ENCODE measurements around the gene TPM1. TPM values are rescaled to one million over a fixed set of nuclear protein-coding genes. Genes with fewer than 3 reads are reported as not detected.
A peak's percentile ranks its signal among the peaks of the same experiment; 100 is the strongest.

TPM1 gene
- total RNA-seq, 1 donor: 2,551 TPM

DNA sequence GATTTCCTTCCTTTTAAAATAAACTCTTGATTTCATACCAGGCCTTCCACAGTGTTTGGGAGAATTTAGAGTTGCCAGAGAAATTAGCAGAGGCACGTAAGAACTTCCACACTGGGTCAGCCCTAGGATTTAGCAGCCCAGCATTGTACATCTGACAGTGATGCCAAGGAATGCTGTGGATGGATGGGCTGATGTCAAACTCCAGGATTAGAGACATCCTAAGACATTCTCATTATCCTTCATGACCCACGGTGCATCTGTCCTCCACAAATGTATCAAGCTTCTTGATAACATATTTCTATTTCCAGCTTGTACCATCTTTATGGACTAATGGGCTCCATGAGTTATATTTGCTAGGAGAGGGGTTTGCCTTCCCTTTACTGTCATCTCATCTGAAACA is 8.0 kb upstream of the TPM1 start:
- no peak overlapping the region for H3K4me3 ChIP-seq (ENCODE audit: low read depth, low read length)
- TF ChIP-seq, protein P1, sequence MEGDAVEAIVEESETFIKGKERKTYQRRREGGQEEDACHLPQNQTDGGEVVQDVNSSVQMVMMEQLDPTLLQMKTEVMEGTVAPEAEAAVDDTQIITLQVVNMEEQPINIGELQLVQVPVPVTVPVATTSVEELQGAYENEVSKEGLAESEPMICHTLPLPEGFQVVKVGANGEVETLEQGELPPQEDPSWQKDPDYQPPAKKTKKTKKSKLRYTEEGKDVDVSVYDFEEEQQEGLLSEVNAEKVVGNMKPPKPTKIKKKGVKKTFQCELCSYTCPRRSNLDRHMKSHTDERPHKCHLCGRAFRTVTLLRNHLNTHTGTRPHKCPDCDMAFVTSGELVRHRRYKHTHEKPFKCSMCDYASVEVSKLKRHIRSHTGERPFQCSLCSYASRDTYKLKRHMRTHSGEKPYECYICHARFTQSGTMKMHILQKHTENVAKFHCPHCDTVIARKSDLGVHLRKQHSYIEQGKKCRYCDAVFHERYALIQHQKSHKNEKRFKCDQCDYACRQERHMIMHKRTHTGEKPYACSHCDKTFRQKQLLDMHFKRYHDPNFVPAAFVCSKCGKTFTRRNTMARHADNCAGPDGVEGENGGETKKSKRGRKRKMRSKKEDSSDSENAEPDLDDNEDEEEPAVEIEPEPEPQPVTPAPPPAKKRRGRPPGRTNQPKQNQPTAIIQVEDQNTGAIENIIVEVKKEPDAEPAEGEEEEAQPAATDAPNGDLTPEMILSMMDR (IDR thresholded peaks at IDR 0.05; ENCODE audit: insufficient read depth, low read depth, low read length): no peak
- DNase-seq (ENCODE audit: low read depth): no peak

DNA sequence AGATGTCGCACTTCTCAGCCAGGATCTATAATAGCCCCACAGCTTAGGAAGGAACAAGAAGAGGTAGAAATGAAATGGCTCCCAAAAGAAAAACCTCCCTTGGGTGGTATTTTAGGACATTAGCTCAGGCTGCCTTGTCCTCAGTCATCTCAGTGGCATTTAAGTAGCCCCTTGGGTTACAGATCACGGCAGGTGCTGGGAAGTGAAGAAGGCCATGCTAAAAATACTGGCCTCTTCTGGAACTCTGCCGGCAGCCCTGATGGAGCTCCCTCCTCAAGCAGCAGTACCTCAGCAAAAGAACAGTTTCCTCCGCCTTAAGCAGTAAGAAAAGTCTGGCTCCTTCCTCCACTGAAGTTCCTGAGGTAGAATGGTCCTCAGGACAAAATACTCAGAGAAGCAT is 7.3 kb upstream of the TPM1 start:
- no peak overlapping the region for H3K4me3 ChIP-seq (ENCODE audit: low read depth, low read length)
- DNase-seq (ENCODE audit: low read depth): no peak
- TF ChIP-seq, protein P1 (IDR thresholded peaks at IDR 0.05; ENCODE audit: insufficient read depth, low read depth, low read length): no peak

DNA sequence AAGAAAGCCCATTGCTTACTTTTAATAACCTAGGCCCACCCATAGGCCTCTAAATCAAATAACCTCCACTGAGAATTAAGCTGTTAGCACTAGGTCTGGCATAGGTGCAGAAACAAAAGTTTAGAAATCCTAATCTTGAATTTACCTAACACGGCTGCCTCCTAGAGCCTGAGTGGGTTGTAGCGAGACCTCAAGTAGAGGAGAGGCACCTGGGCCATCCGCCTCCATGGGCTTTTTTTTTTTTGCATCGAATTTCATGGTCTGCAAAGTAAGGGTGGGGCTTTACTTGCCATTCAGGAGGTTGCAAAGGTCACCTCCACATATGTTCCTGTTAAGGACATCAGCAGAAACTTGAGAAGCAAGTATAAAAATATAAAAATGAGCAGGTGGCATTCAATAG is 6.6 kb upstream of the TPM1 start:
- H3K4me3 ChIP-seq (ENCODE audit: low read depth, low read length): no peak overlapping the region
- no peak for DNase-seq (ENCODE audit: low read depth)
- TF ChIP-seq, protein P1 (IDR thresholded peaks at IDR 0.05; ENCODE audit: insufficient read depth, low read depth, low read length): no peak

DNA sequence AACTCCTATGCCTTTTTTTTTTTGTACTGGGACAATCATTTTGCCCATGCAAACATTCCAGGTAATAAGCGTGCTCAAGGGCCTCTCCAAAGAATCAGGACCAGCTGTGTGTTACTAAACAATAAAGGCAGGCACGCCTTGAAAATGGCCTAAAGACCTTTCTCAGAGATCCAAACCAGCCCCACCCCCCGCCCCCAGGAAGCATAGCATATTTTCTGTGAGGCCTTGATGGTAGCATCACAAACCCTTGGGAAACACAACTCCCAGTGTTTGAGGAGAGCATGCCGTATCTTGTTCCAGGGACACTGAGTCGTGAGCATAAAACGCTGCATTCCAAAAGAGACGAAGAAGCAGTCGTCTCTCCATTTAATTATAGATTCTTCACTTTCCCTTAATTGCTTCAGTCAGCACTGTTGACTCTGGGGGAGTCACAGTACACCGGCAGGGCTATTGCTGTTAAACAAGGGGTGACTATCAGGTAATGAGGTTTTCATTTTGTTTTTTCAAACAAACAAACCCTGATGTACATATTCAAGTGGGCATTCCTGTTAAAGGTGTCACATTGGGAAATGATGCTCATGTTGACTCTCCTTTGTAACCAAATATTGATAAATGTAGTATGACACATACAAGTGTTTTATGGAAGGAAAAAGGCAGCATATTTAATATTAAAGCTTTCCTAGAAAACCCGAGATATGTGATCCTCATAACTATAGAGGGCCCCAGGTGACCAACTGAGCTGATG is 4.4 kb upstream of the TPM1 start:
- no peak for DNase-seq (ENCODE audit: low read depth)
- TF ChIP-seq, protein P1 (IDR thresholded peaks at IDR 0.05; ENCODE audit: insufficient read depth, low read depth, low read length): no peak
- no peak overlapping the region for H3K4me3 ChIP-seq (ENCODE audit: low read depth, low read length)

DNA sequence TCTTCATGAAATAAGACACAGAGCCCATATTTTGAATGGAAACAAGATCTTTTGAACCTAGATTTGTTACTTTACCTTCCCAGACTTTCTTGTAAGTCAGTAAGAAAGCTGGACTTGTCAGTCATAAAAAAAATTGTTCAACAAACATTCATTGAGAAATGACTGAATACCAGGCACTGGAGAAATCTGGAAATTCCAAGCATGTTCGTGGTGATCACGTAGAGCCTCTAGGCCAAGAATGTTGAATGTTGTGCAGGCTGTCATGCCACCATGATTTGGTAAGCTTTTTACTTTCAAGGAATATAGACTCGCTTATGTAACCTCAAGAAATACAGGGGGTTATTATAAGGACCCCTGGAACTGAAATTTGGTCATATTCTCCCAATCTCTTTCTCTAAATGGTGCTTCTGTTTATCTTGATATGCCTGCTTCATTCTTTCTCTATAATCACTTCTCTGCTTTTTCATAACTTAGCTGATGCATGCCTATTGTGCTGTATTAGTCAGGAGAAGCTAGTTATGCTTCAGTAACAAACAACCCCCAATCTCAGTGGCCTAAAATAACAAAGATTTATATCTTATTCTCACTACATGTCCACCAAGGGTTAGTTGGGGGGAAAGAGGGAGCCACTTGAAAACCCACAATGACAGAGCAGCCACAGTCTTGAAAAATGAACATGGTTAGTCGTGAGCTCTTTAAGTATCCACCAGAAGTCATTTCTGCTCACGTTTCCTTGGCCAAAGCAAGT is 3.4 kb upstream of the TPM1 start:
- TF ChIP-seq, protein P1 (IDR thresholded peaks at IDR 0.05; ENCODE audit: insufficient read depth, low read depth, low read length): no peak
- H3K4me3 ChIP-seq (ENCODE audit: low read depth, low read length): no peak overlapping the region
- DNase-seq (ENCODE audit: low read depth): peak; percentile 66

DNA sequence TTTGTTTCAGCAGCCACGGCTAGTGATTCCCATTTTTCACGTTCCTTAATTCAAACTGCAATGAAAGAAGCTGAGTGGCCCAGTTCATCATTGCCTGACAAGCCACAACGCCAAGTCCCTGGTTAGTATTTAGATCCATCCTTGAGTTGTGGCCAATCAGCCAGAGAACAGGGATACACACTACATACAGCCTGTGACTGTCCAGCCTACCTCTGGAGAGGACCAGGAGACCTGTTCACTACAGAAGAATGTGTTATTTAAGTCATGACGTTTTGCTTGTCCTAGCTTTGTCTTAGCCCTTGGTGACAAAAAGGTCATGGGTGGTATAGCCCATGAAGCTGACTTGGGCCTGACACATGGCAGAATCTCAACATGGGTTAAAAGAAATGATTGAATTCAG is 2.7 kb upstream of the TPM1 start:
- TF ChIP-seq, protein P1 (IDR thresholded peaks at IDR 0.05; ENCODE audit: insufficient read depth, low read depth, low read length): no peak
- H3K4me3 ChIP-seq (ENCODE audit: low read depth, low read length): no peak overlapping the region
- no peak for DNase-seq (ENCODE audit: low read depth)

All from fibroblast of villous mesenchyme (primary cell).